GM18502 (cell line): ENCODE data around the gene COX19.

Experiments used
- ATAC-seq: cut with Tn5 transposase; IDR thresholded peaks from one replicate; pipeline ENCODE4 v1.9.1; 2021; ENCODE audit warnings: mild to moderate bottlenecking; ENCODE audit not compliant: unreplicated experiment, poor library complexity

The COX19 gene

DNA sequence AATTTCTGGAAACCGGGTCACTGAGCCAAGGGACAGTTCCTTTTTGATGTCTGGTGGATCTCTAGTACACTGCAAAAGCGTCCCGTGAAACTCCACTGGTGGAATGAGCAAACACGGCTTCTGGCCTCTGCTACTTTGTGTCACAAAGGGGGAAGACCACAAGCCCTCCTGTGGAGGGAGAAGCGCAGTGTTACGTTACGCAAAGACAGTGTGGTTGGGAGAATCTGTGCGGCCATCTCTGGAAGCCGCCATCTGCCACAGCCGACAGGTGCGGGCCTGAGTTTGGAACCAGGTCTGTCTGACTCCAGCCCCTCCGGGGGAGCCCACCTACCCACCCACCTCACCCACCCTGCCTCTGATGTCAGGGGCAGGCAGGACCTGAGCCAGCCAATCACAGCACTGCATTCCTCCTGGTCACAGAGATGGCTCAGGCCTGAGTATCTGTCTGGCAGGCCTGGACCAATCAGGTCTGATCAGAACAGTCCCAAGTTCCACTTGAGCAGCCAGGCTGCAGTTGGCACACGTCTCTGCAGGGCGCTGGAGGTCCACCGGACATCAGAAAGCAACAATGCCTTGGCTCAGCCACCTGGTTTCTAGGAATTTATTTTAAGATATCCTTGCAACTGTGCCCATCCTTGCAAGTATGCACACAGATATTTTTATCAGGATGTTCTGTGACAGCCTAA is 4.7 kb upstream of the COX19 start:
- ATAC-seq: no peak

GRCh38 chr7:979151-979550 is 3.8 kb upstream of the COX19 start:
- ATAC-seq: no peak

DNA sequence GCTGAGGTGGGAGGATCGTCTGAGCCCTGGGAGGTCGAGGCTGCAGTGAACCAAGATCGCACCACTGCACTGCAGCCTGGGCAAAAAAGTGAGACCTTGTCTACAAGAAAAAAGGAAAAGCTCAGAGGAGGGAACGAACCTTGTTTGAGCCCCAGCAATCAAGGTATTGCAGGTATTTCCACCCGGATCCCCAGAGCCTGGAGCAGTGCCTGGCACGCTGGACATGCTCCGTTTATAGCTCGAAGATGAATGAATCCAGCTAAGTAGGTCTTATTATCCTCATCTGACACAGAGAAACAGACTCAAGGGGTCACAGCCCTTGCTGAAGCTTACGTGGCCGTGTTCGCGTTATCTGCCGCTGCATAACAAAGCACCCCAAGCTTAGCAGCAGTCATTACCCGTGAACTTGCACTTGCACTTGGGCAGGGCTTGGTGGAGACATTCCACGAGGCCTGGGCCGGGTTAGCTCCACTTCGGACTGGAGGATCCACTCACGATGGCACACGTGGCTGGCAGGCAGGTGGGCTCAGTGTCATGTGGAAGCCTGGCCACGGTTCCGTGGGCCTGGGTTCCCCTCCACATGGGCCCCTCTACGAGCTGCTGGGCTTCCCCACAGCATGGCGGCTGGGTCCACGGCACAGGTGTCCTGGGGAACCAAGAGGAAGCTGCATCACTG is 3.2 kb upstream of the COX19 start:
- ATAC-seq: no peak

DNA sequence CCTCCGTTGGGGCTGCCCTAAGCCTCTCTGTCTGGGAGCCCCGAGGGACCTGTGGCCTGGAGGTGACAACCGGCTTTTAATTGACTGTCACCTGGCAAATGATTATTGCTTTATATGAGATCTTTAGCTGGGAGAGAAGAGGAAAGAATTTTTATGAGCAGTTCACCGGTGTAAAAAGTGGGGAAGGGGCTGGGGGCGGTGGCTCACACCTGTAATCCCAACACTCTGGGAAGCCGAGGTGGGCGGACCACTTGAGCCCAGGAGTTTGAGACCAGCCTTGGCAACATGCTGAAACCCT is 2.6 kb upstream of the COX19 start:
- ATAC-seq: no peak

GRCh38 chr7:977326-978048 is 2.1 kb upstream of the COX19 start:
- ATAC-seq: no peak

DNA sequence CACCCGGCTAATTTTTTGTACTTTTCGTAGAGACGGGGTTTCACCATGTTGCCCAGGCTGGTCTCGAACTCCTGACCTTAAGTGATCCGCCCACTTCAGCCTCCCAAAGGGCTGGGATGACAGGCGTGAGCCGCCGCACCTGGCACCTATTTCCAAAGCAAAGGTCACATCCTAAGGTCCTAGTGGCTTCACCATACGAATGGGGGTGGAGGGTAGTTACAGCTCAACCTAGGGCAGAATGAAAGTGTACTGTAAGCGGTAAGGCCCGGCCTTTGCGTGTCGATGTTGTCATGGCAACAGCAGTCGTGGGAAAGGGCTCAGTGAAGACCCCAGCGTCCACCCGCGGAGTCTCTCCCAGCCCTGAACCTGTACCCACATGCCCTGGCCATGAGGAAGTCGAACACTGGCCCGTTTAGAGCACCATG is 1.6 kb upstream of the COX19 start:
- ATAC-seq: no peak

DNA sequence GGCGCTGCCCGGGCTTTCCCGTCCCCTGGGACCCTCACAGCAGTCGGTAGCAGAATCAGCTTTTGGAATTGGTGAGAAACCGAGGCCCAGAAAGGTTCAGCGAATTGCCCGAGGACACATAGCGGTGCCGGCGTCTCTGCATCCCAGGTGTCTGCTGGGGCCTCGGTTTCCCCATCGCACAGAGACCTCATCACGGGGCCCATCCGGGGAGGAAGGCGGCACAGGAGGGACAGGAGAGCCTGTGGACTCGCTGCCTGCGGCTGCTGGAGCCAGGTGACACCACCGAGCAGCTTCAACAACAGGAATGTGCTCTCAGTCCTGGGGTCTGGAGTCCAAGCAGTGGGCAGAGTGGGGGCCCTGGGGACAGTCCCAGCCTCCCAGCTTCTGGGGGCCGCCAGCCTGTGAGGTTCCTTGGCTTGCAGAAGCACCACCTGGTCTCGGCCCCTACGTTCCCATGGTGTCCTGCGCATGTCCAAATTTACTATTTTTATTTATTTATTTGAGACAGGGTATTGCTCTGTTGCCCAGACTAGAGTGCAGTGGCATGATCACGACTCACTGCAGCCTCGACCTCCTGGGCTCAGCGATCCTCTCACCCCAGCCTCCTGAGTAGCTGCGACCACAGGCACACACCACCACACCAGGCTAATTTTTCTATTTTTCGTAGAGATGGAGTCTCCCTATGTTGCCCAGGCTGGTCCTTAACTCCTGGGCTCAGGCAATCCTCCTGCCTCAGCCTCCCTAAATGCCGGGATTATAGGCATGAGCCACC is 539 bp upstream of the COX19 start:
- no peak for ATAC-seq

DNA sequence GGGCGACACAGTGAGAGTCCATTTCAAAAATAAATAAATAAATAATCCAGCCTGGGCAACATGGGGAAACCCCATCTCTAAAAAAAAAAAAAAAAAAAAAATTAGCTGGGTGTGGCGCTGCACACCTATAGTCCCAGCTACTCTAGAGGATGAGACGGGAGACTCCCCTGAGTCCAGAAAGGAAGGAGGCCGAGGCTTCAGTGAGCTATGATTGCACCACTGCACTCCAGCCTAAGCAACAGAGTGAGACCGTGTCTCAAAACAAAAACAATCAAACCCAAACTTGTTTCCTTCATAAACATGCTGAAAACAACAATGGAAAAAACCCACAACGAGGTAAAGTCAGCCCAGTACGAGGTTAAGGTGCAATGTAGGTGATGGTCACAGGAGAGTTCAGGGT is 1.2 kb downstream of the COX19 start:
- no peak for ATAC-seq

DNA sequence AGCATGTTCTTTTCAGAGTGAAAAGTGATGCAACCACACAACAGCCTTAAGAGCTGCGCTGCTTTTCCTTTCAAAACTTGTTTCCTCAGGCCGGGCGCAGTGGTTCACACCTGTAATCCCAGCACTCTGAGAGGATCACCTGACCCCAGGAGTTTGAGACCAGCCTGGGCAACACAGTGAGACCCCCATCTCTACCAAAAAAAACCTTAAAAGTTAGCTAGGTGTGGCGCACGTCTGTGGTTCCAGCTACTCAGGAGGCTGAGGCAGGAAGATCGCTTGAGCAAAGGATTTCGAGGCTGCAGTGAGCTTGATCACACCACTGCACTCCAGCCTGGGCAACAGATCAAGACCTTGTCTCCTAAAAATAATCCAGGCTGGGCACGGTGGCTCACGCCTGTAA is 2.0 kb downstream of the COX19 start:
- ATAC-seq: no peak

DNA sequence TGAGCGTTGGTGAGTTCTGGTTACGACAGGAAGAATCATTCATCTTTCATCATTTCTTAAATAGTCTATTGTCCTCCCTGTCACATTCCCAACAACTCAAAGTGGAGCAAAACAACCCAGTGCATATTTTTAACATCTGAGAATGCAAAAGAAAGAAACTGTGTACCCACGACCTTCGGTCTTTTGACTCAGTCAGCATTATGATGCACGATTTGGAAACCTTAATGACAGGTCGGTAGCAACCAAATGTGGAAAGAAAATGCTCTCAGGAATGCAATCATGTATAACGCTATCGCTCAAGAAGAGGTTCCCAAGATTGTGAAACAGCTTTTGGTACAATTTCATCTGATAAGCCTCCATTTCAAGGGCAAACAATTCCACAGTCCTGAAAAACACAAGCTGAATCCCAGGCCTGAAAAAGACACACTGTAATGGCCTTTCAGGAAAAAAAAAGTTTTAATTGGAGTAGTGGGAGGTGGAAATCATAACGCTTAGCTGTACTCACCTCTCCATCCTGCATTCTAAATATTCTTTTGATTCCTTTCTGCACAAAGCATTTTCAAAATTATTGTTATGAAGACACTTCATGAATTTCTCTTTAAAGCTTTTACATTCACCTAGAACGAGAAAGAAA is 2.6 kb downstream of the COX19 start:
- no peak for ATAC-seq

DNA sequence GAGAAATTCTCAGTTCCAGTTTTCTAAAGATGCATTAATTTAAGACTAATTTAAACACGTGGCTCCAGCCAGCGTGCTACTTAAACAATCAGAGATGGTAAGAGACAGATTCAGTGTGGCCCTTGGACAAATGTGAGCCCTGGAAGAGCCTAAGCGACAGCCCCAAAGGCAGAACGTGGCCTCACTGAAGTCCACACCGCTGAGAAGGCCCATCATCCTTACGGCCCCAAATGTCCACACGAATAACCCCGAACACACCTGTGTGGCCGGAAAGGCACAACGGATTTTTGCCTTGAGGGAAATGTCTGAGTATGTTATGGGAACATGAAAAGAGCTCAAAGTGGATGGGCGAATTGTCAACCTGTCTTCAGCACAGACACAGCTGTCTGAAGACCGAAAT is 3.2 kb downstream of the COX19 start:
- ATAC-seq: no peak

- no peak for ATAC-seq
Measured at GRCh38 chr7:970744-971143, 4.6 kb downstream of the COX19 start.

GRCh38 chr7:969403-969802 is 5.9 kb downstream of the COX19 start:
- ATAC-seq: no peak

DNA sequence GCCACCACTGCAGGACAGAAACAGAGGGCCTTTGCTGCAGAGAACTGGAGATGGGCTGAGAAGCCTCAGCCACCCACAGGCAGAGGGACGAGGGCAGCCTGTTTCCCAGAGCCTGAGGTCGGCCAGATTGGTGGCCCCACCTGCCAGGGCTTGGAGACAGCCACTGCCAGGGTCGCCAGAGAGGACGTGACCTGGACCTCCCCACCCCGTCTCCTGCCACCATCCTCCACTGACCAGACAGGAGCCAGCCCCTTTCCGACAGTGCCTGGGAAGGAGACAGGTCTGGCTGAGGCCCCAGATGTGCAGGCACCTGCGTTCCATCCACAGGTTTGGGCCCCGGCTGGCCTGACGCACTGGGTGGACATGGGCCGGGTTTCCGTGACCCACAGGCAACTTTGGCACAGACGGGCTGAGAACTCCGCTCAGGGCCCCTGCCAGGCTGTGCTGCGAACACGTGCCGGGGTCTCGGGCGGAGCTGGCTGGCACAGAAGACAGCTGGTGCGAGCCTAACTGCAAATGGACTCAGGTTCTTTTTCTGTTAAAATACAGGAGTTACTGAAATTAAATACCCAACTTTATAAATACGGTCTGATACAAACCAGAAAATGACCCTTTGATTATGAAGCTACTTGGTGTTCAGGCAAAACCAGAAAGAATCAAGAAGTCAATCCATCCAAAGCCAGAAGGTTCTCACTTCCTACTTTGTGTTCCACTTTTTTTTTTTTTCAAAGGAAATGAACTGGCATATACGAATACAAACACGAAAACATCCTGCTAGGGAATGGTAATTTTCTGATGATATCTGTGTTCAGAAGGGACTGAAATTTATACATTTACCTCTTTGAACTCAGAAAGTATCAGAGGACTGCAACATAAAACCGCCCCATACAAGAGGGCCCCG is 6.9 kb downstream of the COX19 start:
- no peak for ATAC-seq

GRCh38 chr7:967361-968082 is 7.8 kb downstream of the COX19 start:
- ATAC-seq: no peak

GRCh38 chr7:966291-967069 is 8.9 kb downstream of the COX19 start:
- no peak for ATAC-seq

DNA sequence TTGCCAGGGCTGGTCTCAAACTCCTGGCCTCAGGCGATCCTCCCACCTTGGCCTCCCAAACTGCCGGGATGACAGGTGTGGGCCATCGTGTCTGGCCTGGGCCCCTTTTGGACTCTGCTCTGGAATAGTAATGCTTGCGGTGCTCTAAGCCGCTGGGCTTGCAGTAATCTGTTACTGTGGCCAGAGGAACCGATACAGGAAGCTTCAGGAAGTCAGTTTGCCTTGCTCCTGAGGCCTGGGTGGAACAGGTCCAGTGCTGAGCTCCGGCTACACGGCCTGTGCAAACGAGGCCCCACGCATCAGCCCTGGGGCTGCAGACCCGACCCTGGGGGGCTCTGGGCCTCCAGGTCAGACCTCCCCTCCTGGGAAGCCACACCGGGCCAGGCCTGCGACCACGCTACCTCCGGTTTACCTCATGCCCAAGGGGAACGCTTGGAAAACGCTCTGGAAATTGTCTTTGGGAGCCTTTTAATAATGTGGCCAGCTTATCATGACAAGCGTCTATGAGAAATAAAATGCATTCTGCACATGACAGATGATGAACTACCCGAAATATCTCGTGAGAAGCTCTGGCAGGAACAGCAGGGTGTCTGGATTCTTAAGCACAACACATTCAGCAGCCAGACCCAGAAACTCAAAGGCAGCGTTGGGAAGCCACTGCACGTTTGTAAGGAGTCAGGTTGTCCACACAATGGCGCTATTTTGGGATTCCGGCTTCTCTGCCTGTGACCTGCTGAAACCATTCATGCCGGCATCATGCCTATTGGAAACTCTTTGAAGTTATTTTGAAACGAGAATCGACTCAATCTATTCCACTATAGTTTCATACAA is 10.7 kb downstream of the COX19 start:
- no peak for ATAC-seq
